Pancreas (tissue), 10 donors: ENCODE data around the gene EIF3L. TPM values are rescaled to one million over a fixed set of nuclear protein-coding genes. Genes with fewer than 3 reads are reported as not detected.
A peak's percentile ranks its signal among the peaks of the same experiment; 100 is the strongest.

Experiments used
- ATAC-seq, 4 donors: fragments of 200-7000 bp; cut with Tn5 transposase; one replicate each; pipeline versions ENCODE4 v1.8.0 to v1.9.1; 2020; ENCODE audit warnings: mild to moderate bottlenecking in 4 of 4, moderate library complexity in 4 of 4
- DNase-seq, 6 donors: peaks; one replicate each; pipeline ENCODE4 v3.0.0-alpha.2; 2020
- FAIRE-seq: peaks from 2 replicates; lab custom pipeline; 2012; peaks lifted over from hg19 to GRCh38; lab: Jason Lieb, UNC
- H3K27ac ChIP-seq, 4 donors: fragments of 200-600 bp; sonication (generic); 1 replicate in 3 of 4; 2 replicates in 1 of 4; pipeline versions ENCODE4 v1.5.0 to v1.8.0; 2020
- H3K27me3 ChIP-seq, 4 donors: fragments of 200-600 bp; one replicate each; pipeline ENCODE4 v1.8.0; 2021
- H3K36me3 ChIP-seq, 3 donors: fragments of 200-600 bp; sonication (generic) in 1 of 3; one replicate each; pipeline versions ENCODE4 v1.5.0 to v1.8.0; 2020 to 2021
- H3K4me1 ChIP-seq, 3 donors: fragments of 200-600 bp; one replicate each; pipeline ENCODE4 v1.8.0; 2021
- H3K4me3 ChIP-seq, 4 donors: fragments of 200-600 bp; sonication (generic) in 2 of 4; one replicate each; pipeline versions ENCODE4 v1.5.0 to v1.8.0; 2020 to 2021
- H3K9me3 ChIP-seq, 4 donors: fragments of 200-600 bp; one replicate each; pipeline ENCODE4 v1.8.0; 2021
- WGBS, 2 donors: extraction: QIAGEN DNeasy Blood & Tissue Kit; methylation state at CpG; one replicate each; pipeline ENCODE4 v1.1.7; 2013; 5-methylcytosine and 5-hydroxymethylcytosine counted together
- intact Hi-C, 3 donors: fragments of 100-400 bp; cut with DNase I; formaldehyde crosslinking; loops; one replicate each; pipeline versions ENCODE4 v1.11.1 to v1.14.2; 2022
- polyA plus RNA-seq, 2 donors: library from polyadenylated mRNA; stranded (reverse); fragments of 200-250 nt; gene quantifications; one replicate each; pipeline ENCODE4 v1.2.3, GENCODE V29; 2013
- total RNA-seq, 6 donors: library from RNA; stranded (reverse); fragmentation: NEBNext Ultra II Directional in 4 of 6; extraction: Animal tissue kit (Norgen Biotek cat#: 25700) in 4 of 6; gene quantifications; one replicate each; pipeline versions ENCODE4 v1.2.1 to v1.2.4, GENCODE V29; 2021 to 2023
- TF ChIP-seq, protein P1 (sequence below), 4 donors: fragments of 200-600 bp; sonication (generic) in 3 of 4; IDR thresholded peaks; one replicate each; pipeline versions ENCODE4 v1.5.0 to v1.8.0; 2021; ENCODE audit warnings: antibody characterized with exemption in 4 of 4
- donor health status: healthy with polysubstance abuse.
- donor health status: DM: no; HTN: no; CAD: no; lungs with moderate emphysema.
- donor health status: DM: no; HTN: no; CAD: no.
- donor health status: control.
- donor health status: control.
- donor health status: Bipolar disorder and iron deficiency.
- donor health status: DM: yes; HTN: yes; CAD: no.
- donor health status: DM: no; HTN: no; CAD: no.
- donor health status: DM: no; HTN: no; CAD: no.
- donor health status: DM: yes; HTN: yes; CAD: no.

The EIF3L gene
- total and polyA plus RNA-seq, 8 donors = 162 to 412 (median 338) TPM

- no peaks in the 10 kb centered on the region for H3K9me3 ChIP-seq
- no peak overlapping the region for H3K4me3 ChIP-seq
- TF ChIP-seq, protein P1, sequence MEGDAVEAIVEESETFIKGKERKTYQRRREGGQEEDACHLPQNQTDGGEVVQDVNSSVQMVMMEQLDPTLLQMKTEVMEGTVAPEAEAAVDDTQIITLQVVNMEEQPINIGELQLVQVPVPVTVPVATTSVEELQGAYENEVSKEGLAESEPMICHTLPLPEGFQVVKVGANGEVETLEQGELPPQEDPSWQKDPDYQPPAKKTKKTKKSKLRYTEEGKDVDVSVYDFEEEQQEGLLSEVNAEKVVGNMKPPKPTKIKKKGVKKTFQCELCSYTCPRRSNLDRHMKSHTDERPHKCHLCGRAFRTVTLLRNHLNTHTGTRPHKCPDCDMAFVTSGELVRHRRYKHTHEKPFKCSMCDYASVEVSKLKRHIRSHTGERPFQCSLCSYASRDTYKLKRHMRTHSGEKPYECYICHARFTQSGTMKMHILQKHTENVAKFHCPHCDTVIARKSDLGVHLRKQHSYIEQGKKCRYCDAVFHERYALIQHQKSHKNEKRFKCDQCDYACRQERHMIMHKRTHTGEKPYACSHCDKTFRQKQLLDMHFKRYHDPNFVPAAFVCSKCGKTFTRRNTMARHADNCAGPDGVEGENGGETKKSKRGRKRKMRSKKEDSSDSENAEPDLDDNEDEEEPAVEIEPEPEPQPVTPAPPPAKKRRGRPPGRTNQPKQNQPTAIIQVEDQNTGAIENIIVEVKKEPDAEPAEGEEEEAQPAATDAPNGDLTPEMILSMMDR (IDR thresholded peaks at IDR 0.05) = no peak
- intact Hi-C loops = no loop called here
- H3K27me3 ChIP-seq = no peaks in the 10 kb centered on the region
- H3K27ac ChIP-seq = peak overlapping the region; percentile 70 to 82 (median 80)
- peak; percentile 74 to 87 (median 86) for ATAC-seq
- no peak for FAIRE-seq
- H3K4me1 ChIP-seq = peaks cover 10 to 15% (median 14%) of the 10 kb centered on the region in 3 donors
- WGBS, 2 donors = 54 to 61% methylated on average over 9 of the region's 9 CpGs
- no peaks in the 10 kb centered on the region for H3K36me3 ChIP-seq
- peak in 5 of 6 donors; percentile 52 to 89 (median 80) for DNase-seq
Measured at GRCh38 chr22:37898441-37899181, 49.4 kb downstream of the EIF3L start.

DNA sequence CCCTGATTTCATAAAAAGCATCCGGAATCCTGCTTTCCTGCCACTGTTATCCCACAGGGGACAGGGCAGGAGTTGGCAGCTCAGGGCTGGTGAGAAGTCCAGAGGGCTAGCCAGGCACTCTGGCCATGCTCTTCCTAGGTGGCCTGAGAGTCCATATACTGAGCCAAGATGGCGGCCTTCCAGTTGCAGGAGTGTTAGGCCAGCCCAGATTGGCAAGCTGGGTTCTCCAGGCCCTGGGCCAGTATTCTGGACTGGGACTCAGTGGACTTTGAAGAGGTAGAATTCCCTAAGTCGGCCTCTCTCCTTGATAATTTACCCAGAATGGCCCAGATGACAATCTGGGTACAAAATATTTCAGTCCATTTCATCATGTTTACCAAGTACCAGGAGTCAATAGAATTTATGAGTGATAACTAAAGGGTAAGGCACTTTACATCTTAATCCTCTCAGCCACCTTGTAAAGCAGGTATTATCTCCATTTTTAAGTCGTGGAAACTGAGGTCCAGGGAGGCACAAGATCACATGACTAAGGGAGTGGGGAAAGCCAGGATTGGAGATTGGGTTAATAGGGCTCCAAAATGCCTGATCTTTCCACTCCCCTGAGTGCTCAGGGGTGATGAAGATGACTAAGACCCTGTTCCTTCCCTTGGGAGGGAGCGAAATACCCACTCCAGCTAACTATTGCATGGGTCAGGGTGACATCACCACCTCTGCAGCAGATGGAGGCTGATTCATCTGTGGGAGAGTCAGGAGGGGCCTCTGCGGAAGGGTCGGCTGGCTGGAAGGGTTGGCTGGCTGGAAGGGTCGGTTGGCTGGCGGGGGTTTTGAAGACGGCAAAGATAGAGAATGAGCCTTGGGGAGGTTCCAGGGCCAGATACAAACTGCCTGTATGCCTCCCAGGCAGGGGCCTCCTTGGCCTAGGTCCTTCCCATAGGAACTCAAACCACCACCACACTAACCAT, 55.6 kb downstream of the EIF3L start:
- intact Hi-C loops = no loop called here
- H3K36me3 ChIP-seq = no peaks in the 10 kb centered on the region
- H3K4me3 ChIP-seq = no peak overlapping the region
- FAIRE-seq = no peak
- H3K27ac ChIP-seq = peak overlapping the region in 2 of 4 donors; percentile 70 to 72
- H3K27me3 ChIP-seq = no peaks in the 10 kb centered on the region
- peak; percentile 6 to 68 (median 40) for ATAC-seq
- peak in 3 of 6 donors; percentile 35 to 62 (median 61) for DNase-seq
- TF ChIP-seq, protein P1 (IDR thresholded peaks at IDR 0.05) = no peak
- H3K4me1 ChIP-seq = no peaks in the 10 kb centered on the region
- no peaks in the 10 kb centered on the region for H3K9me3 ChIP-seq
- 74% methylated on average over 10 of the region's 10 CpGs for WGBS, 2 donors

- ATAC-seq (peak; percentile 89 to 95 (median 92)), DNase-seq (peak; percentile 74 to 92 (median 81)), FAIRE-seq (no peak)
- TF ChIP-seq, protein P1 (IDR thresholded peaks at IDR 0.05) = peak in 1 of 4 donors; percentile 9
- intact Hi-C loops = no loop called here
- no peaks in the 10 kb centered on the region for H3K36me3 ChIP-seq
- peak within 1 kb of the TSS; percentile 1 to 72 (median 64) for H3K27ac ChIP-seq
- WGBS, 2 donors = 6 to 10% methylated on average over 53 to 90 of the region's 90 CpGs
- no peaks in the 10 kb centered on the region for H3K27me3 ChIP-seq
- no peaks in the 10 kb centered on the region for H3K9me3 ChIP-seq
- H3K4me3 ChIP-seq = peak within 1 kb of the TSS; percentile 36 to 73 (median 65)
- H3K4me1 ChIP-seq = no peaks in the 10 kb centered on the region
Measured at GRCh38 chr22:37905534-37906363, 56.5 kb downstream of the EIF3L start, which contains the start of gene MICALL1. MICALL1 (plus strand) TSS chr22:37906297; CDS start chr22:37906423, 126 bp downstream.

DNA sequence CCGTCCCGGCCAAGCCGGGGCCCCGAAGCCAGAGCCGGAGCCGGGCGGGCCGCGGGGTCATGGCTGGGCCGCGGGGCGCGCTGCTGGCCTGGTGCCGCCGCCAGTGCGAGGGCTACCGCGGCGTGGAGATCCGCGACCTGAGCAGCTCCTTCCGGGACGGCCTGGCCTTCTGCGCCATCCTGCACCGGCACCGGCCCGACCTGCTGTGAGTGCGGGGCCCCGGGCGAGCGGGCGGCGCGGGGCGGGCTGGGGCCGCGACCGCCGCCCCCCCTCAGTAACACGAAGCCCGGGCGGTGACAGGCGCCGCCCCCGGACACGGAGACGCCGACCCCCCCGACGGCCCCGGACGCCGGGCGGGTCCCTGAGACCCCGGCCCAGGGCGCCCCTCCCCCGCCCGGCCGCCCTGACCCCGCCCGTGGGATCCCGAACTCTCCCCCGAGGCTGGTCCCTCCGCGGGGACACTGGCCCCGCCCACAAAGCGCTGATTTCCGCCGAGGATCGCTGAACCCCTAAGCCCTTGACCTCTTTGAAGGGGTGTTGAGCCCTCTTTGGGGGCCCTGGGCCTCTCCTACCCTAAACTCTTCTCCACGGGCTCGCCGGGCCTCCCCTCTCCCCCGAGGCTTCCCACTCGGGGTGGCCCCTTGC, 57.3 kb downstream of the EIF3L start:
- H3K4me3 ChIP-seq = peak overlapping the region; percentile 36 to 73 (median 65)
- intact Hi-C loops = no loop called here
- H3K27ac ChIP-seq = peak overlapping the region; percentile 1 to 58 (median 40)
- TF ChIP-seq, protein P1 (IDR thresholded peaks at IDR 0.05) = no peak
- WGBS, 2 donors = 0 to 1% methylated on average over 54 to 75 of the region's 75 CpGs
- H3K27me3 ChIP-seq = no peaks in the 10 kb centered on the region
- DNase-seq (peak in 3 of 6 donors; percentile 69 to 72 (median 69)), FAIRE-seq (no peak), ATAC-seq (peak in 3 of 4 donors; percentile 7 to 38 (median 26))
- no peaks in the 10 kb centered on the region for H3K36me3 ChIP-seq
- no peaks in the 10 kb centered on the region for H3K4me1 ChIP-seq
- H3K9me3 ChIP-seq = no peaks in the 10 kb centered on the region
